Endothelial cell of umbilical vein (primary cell): ENCODE measurements around the gene C1orf198. TPM values are rescaled to one million over a fixed set of nuclear protein-coding genes. Genes with fewer than 3 reads are reported as not detected.

ENCODE experiments used
- BruUV-seq: library from RNA; stranded (reverse); fragments of 400-500 nt; replicated peaks from 2 replicates; lab custom pipeline; 2021; lab: Mats Ljungman, UMichigan
- CTCF ChIA-PET: fragments of 300-600, 350-600 bp; sonication (Branson Sonifier 250); formaldehyde crosslinking; loops from one replicate; lab custom pipeline; 2021; ENCODE audit warnings: antibody characterized with exemption, inconsistent platforms; lab: Charles Lee
- POLR2A ChIA-PET: fragments of 300-600, 350-600 bp; sonication (Branson Sonifier 250); formaldehyde crosslinking; loops from one replicate; lab custom pipeline; 2021; ENCODE audit warnings: antibody characterized with exemption, inconsistent platforms; lab: Charles Lee
- DNase-seq: peaks from one replicate; pipeline ENCODE4 v3.0.0-alpha.2; 2011; ENCODE audit warnings: low read depth, low spot score
- FAIRE-seq: peaks from 2 replicates; lab custom pipeline; 2011; peaks lifted over from hg19 to GRCh38; lab: Jason Lieb, UNC
- H2AFZ ChIP-seq: 2 replicates; pipeline ENCODE4 v1.6.0; 2012; ENCODE audit warnings: low read depth, low read length, control low read depth, inconsistent platforms
- H3K27ac ChIP-seq: 2 replicates; pipeline ENCODE4 v1.5.1; 2011; ENCODE audit warnings: low read depth, mild to moderate bottlenecking, control low read depth, low read length, moderate library complexity; ENCODE audit not compliant: insufficient read depth
- H3K27me3 ChIP-seq, 2 experiments: 2 replicates each; pipeline versions ENCODE4 v1.6.0 to v1.6.1; 2011; ENCODE audit warnings: low read length in 2 of 2, mixed read lengths in 1 of 2; ENCODE audit not compliant: control insufficient read depth in 2 of 2, insufficient read depth in 2 of 2
- H3K36me3 ChIP-seq, 2 experiments: 2 replicates in 1 of 2; 3 replicates in 1 of 2; pipeline ENCODE4 v1.5.1; 2011; ENCODE audit warnings: low read length in 2 of 2, mild to moderate bottlenecking in 1 of 2, moderate library complexity in 1 of 2; ENCODE audit not compliant: control insufficient read depth in 2 of 2, insufficient read depth in 2 of 2; ENCODE audit errors: extremely low read depth in 1 of 2
- H3K4me1 ChIP-seq: 3 replicates; pipeline ENCODE4 v1.5.1; 2011; ENCODE audit warnings: mild to moderate bottlenecking, low read length; ENCODE audit not compliant: control insufficient read depth, insufficient read depth; ENCODE audit errors: extremely low read depth
- H3K4me2 ChIP-seq: 2 replicates; pipeline ENCODE4 v1.6.1; 2011; ENCODE audit warnings: low read length, control low read depth, mixed read lengths; ENCODE audit not compliant: insufficient read depth
- H3K4me3 ChIP-seq, 3 experiments: fragments of 200-600 bp in 1 of 3; sonication (generic), shearing (Covaris generic) in 1 of 3; replicated peaks in 1 of 3; 2 replicates each; pipeline ENCODE4 v1.5.1; 2011 to 2016; ENCODE audit warnings: control low read depth in 3 of 3, low read length in 3 of 3, mild to moderate bottlenecking in 2 of 3, inconsistent platforms in 1 of 3, low read depth in 1 of 3, moderate library complexity in 1 of 3; ENCODE audit not compliant: insufficient read depth in 1 of 3
- H3K79me2 ChIP-seq: 2 replicates; pipeline ENCODE4 v1.6.0; 2012; ENCODE audit warnings: low read length, inconsistent platforms; ENCODE audit not compliant: control insufficient read depth, insufficient read depth
- H3K9ac ChIP-seq: replicated peaks from 2 replicates; pipeline ENCODE3; 2011; ENCODE audit warnings: low read length, control low read depth; ENCODE audit not compliant: insufficient read depth; ENCODE audit errors: extremely low read depth
- H3K9me1 ChIP-seq: replicated peaks from 3 replicates; pipeline ENCODE4 v1.6.0; 2011; ENCODE audit warnings: mild to moderate bottlenecking, low read length; ENCODE audit not compliant: control insufficient read depth, insufficient read depth; ENCODE audit errors: extremely low read depth
- H3K9me3 ChIP-seq: replicated peaks from 2 replicates; pipeline ENCODE4 v1.5.1; 2012; ENCODE audit warnings: low read length, inconsistent platforms; ENCODE audit not compliant: control insufficient read depth, insufficient read depth
- H4K20me1 ChIP-seq: replicated peaks from 2 replicates; pipeline ENCODE3; 2011; ENCODE audit warnings: mild to moderate bottlenecking, low read length; ENCODE audit not compliant: control insufficient read depth, insufficient read depth; ENCODE audit errors: extremely low read depth
- JUN ChIP-seq: IDR thresholded peaks from 2 replicates; pipeline ENCODE4 v1.6.1; 2011; ENCODE audit warnings: borderline replicate concordance, low read depth; ENCODE audit not compliant: insufficient read length, insufficient read depth
- MYC ChIP-seq: IDR thresholded peaks from one replicate; pipeline ENCODE4 v1.6.1; 2011; ENCODE audit warnings: mild to moderate bottlenecking, low read depth, low read length
- POLR2A ChIP-seq: IDR thresholded peaks from 2 replicates; pipeline ENCODE4 v1.6.1; 2012; ENCODE audit warnings: low read depth, mild to moderate bottlenecking, control low read depth, low read length
- POLR2AphosphoS5 ChIP-seq: IDR thresholded peaks from 2 replicates; pipeline ENCODE4 v1.6.1; 2012; ENCODE audit warnings: low read depth, mild to moderate bottlenecking, control low read depth, low read length, moderate library complexity; ENCODE audit not compliant: insufficient read depth
- dilution Hi-C: fragments of 300-500 bp; cut with MboI; formaldehyde crosslinking; loops from one replicate; pipeline ENCODE4 v1.15.0; 2019; ENCODE audit warnings: low sequenced_read_pairs; ENCODE audit not compliant: extremely low pct_ligation_motif_present
- intact Hi-C: fragments of 100-400 bp; cut with micrococcal nuclease; formaldehyde crosslinking; loops from one replicate; pipeline ENCODE4 v1.10.0; 2022
- polyA plus RNA-seq, 4 experiments: library from polyadenylated mRNA; depleted of rRNA in 3 of 4; stranded (reverse) in 3 of 4; unstranded in 1 of 4; fragments of >200 nt; gene quantifications; 2 replicates each; pipeline versions ENCODE4 v1.2.1 to v1.2.3, GENCODE V29; 2011 to 2012; ENCODE audit warnings: missing spikeins in 1 of 4
- total RNA-seq: library from RNA; stranded (reverse); gene quantifications from 2 replicates; pipeline ENCODE4 v1.2.3, GENCODE V29; 2021

The C1orf198 gene
- total and polyA plus RNA-seq, 2 donors (not counting 3 experiments of a cell fraction or from before 2014, with no cell fraction given): 21.2 to 29.2 TPM

DNA sequence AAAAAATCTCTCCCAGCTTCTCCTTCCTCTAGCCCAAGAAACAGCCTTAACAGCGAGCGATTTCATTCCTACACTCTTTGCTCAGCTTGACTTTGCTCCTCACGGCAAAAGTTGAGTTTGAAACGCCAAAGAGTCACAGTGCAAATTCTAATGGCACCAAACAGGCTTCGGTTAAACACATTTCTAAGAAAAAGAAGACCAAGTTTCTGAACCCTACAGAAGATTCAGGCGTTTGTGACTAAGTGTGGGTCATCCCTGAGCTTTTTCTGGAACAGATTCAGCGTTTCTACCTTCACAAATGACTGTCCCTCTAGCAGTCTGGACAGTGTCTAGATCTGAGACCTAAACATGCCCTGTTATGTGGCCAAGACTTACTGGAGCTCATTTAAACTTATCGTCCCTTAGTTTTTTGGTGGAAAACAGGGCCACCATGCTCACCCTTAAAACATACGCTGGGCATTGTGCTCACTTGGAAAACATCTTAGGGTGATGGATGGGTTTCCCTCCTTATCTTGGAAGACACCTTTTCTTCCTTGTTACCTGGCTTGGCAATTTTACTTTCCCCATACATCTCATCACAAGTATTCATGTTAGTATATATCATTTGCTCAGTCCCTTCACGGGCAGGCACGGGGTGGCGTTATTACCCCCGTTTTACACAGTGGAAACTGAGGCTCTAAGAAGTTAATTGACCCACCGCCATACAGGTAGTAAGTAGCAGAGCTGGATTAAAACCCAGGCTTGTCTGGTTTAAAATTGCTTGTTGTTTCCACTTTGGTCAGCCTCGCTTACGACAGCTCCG lies 1.0 kb downstream of the C1orf198 start:
- no peaks in the 10 kb centered on the region for H4K20me1 ChIP-seq
- ChIA-PET CTCF (interaction anchor here (0.7 to 1.8 kb wide), 5 partner anchors 9 to 225 kb away, joined by 3 to 4 read pairs (median 3); no protein-coding TSS in a partner anchor), POLR2A (interaction anchor here (0.9 to 1.4 kb wide), 3 partner anchors 14 to 16 kb away, joined by 3 to 6 read pairs (median 4); no protein-coding TSS in a partner anchor)
- no peaks in the 10 kb centered on the region for H3K36me3 ChIP-seq
- dilution Hi-C loops: no loop called here
- FAIRE-seq (peak; percentile 4), DNase-seq (peak; percentile 39)
- BruUV-seq: TSS peak; percentile 26
- no peaks in the 10 kb centered on the region for H3K27me3 ChIP-seq
- H3K4me3 ChIP-seq: peak overlapping the region; percentile 70 to 93 (median 83)
- peak overlapping the region; percentile 78 for H3K9ac ChIP-seq
- peaks cover 22% of the 10 kb centered on the region for H3K4me1 ChIP-seq
- H3K4me2 ChIP-seq: peak overlapping the region; percentile 93
- intact Hi-C loops: loop anchor here (1.0 to 2.0 kb wide), 3 partner anchors 18 to 225 kb away; partner anchors contain the start of gene COG2
- peak overlapping the region; percentile 82 for H2AFZ ChIP-seq
- H3K27ac ChIP-seq: no peak overlapping the region
- no peaks in the 10 kb centered on the region for H3K79me2 ChIP-seq
- no peak for TF ChIP-seq JUN
- TF ChIP-seq POLR2AphosphoS5: no peak
- no peak for TF ChIP-seq POLR2A
- no peak for TF ChIP-seq MYC
- H3K9me1 ChIP-seq: no peaks in the 10 kb centered on the region
- no peaks in the 10 kb centered on the region for H3K9me3 ChIP-seq
